ENCODE data around the gene NFATC1.

GRCh38 chr18:79418236-79418635, 22.5 kb downstream of the NFATC1 start:
- TF ChIP-seq POLR2A (IDR thresholded peaks at IDR 0.05) (no peak), CTCF (IDR thresholded peaks at IDR 0.05) (no peak)

Data from esophagus squamous epithelium (tissue), 4 donors.